Esophagus squamous epithelium (tissue), 4 donors: ENCODE measurements around the gene KCNK17.

Experiments used
- CTCF ChIP-seq, 6 experiments: fragments of 450-650 bp in 4 of 6; fragments of 200-600 bp in 2 of 6; sonication (generic) in 2 of 6; IDR thresholded peaks; one replicate each; pipeline ENCODE4 v1.5.1; 2016 to 2019; ENCODE audit warnings: antibody characterized with exemption in 6 of 6, mild to moderate bottlenecking in 4 of 6, moderate library complexity in 4 of 6
- POLR2A ChIP-seq, 4 donors: fragments of 450-650 bp; IDR thresholded peaks; one replicate each; pipeline ENCODE4 v1.6.1; 2017; ENCODE audit warnings: antibody characterized with exemption in 4 of 4, mild to moderate bottlenecking in 4 of 4, moderate library complexity in 3 of 4

- TF ChIP-seq CTCF (IDR thresholded peaks at IDR 0.05) (no peak), POLR2A (IDR thresholded peaks at IDR 0.05) (no peak)
Measured at GRCh38 chr6:39320363-39320984, 6.3 kb upstream of the KCNK17 start.
